ENCODE measurements around the gene BCAR3. TPM values are rescaled to one million over a fixed set of nuclear protein-coding genes. Genes with fewer than 3 reads are reported as not detected.

Gene BCAR3
- total RNA-seq, 2 donors from 2014 or later, result 45.2 to 47.7 TPM

DNA sequence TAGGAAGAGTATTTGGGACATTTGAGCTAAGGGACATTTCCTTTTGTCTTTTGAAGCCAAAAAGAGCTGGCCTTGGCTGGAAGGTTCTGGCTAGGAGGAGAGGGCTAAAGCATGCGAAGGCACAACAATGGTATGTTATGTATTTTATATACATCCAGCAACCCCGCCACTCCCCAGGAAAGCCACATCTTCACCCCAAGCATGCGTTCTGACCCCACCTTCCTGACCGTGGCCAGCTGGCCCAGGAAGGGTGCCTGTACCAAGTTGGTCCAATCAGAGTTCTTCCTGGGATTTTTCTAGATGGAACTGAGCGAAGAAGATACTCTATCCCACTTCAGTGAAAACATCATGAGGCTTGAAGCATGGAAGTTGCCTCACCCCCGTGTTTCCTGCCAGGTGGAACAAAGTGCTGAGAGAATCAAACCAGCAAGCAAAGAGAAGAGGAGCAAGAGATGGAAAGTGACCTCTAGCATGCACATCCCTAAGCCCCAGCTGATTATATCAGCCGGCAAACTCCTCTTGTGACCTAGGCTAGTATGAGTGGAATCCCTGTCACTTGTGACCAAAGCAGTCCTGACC lies 82.7 kb downstream of the BCAR3 start:
- Histone ChIP-seq H3K27ac (no peak overlapping the region), H3K27me3 (no peaks in the 10 kb centered on the region), H3K4me3 (no peak overlapping the region), H3K9ac (ENCODE audit: low read depth in 2 of 2, low read length in 2 of 2) (no peak overlapping the region), H3K4me1 (no peaks in the 10 kb centered on the region), H3K36me3 (no peaks in the 10 kb centered on the region), H3K9me3 (no peaks in the 10 kb centered on the region)
- no peak for DNase-seq
- intact Hi-C loops (cut with DNase I), result no loop called here
- TF ChIP-seq, protein P1, sequence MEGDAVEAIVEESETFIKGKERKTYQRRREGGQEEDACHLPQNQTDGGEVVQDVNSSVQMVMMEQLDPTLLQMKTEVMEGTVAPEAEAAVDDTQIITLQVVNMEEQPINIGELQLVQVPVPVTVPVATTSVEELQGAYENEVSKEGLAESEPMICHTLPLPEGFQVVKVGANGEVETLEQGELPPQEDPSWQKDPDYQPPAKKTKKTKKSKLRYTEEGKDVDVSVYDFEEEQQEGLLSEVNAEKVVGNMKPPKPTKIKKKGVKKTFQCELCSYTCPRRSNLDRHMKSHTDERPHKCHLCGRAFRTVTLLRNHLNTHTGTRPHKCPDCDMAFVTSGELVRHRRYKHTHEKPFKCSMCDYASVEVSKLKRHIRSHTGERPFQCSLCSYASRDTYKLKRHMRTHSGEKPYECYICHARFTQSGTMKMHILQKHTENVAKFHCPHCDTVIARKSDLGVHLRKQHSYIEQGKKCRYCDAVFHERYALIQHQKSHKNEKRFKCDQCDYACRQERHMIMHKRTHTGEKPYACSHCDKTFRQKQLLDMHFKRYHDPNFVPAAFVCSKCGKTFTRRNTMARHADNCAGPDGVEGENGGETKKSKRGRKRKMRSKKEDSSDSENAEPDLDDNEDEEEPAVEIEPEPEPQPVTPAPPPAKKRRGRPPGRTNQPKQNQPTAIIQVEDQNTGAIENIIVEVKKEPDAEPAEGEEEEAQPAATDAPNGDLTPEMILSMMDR (IDR thresholded peaks at IDR 0.05), result no peak

DNA sequence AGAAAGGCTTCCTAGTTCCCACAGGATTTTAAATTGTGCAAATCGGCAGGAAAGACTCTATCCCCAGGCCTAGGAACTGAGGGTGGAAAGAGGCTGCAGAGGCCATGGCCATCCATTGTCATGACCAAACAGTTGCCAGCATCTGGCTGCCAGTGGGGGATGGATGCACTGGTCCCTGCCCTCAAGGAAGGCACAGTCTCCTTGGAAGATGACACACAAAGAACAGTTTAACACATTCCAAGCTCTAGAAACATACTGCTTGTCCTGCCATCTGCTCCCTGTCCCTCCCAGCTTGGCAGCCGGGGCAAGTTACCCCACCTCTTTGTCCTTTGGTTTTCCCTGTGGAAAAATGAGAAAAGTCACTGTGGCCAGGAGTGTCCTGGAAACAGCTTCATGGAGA lies 83.2 kb downstream of the BCAR3 start:
- intact Hi-C loops (cut with DNase I), result no loop called here
- no peak for DNase-seq

DNA sequence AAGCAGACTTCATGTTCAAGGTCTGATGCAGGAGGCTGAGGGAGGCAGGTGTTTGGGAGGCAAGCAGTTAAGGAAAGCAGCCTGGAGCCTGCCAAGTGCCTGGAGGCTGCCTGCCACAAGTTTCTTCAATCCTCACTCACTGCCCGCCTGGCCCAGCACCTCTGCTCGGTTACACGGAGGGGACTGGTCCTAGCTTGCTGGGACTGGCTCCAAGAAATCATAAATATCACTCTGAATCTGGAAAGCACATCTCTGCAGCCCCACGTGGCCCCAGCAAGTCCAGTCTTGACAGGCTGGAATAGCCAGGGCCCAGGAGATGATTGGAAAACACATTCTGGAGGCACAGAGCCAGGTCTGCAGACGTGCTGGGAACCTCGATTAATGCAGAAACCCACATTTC lies 83.9 kb downstream of the BCAR3 start:
- Histone ChIP-seq H3K9me3 (no peaks in the 10 kb centered on the region), H3K36me3 (no peaks in the 10 kb centered on the region), H3K27me3 (no peaks in the 10 kb centered on the region), H3K4me1 (no peaks in the 10 kb centered on the region), H3K27ac (no peak overlapping the region), H3K9ac (ENCODE audit: low read depth in 2 of 2, low read length in 2 of 2) (no peak overlapping the region), H3K4me3 (no peak overlapping the region)
- TF ChIP-seq, protein P1 (IDR thresholded peaks at IDR 0.05), result no peak
- intact Hi-C loops (cut with DNase I), result no loop called here
- no peak for DNase-seq

More for the DNA sequence above, 83.2 kb downstream of the BCAR3 start:
- Histone ChIP-seq H3K36me3 (no peaks in the 10 kb centered on the region), H3K27ac (no peak overlapping the region), H3K4me3 (no peak overlapping the region), H3K27me3 (no peaks in the 10 kb centered on the region), H3K4me1 (no peaks in the 10 kb centered on the region), H3K9ac (ENCODE audit: low read depth in 2 of 2, low read length in 2 of 2) (no peak overlapping the region), H3K9me3 (no peaks in the 10 kb centered on the region)
- TF ChIP-seq, protein P1 (IDR thresholded peaks at IDR 0.05), result no peak

DNA sequence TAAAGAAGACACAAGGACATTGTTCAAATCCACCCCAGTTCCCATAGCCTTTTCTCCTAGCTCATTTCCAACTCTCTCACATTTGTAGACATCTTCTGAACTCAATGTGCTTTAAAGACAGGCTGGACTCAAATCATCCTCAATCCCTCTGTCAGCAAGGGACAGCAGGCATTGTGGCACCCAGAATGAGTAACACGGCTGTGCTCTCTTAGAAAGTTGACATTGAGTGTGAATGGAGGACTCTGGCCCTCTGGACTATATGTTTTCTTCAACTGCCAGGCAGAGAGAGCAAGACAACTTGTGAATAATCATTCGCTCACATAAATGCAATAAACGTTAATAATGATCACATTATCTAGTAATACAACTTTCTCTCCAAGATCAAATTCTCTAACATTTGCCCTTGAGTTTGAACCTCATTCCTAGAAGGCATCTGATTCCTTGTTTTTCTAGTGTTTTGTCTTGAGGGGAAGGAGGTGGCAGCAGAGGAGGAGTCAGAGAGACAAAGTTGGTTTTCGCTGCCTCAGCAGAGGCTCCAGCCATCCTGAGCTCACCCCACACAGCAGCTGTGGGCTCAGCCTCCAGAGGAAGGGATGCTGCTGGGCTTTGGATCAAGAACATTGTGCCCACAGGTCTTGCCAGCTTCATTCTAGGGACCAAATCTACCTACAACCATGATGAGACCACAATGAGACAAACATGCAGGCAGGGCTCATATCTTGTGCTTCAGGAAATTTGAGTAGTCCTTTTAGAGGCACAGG lies 85.1 kb downstream of the BCAR3 start:
- no peak overlapping the region for H3K9ac ChIP-seq (ENCODE audit: low read depth in 2 of 2, low read length in 2 of 2)
- no peak overlapping the region for H3K4me3 ChIP-seq
- no peaks in the 10 kb centered on the region for H3K4me1 ChIP-seq
- intact Hi-C loops (cut with DNase I), result no loop called here
- H3K27me3 ChIP-seq, result no peaks in the 10 kb centered on the region
- TF ChIP-seq, protein P1 (IDR thresholded peaks at IDR 0.05), result no peak
- H3K36me3 ChIP-seq, result no peaks in the 10 kb centered on the region
- H3K27ac ChIP-seq, result no peak overlapping the region
- H3K9me3 ChIP-seq, result no peaks in the 10 kb centered on the region
- no peak for DNase-seq

DNA sequence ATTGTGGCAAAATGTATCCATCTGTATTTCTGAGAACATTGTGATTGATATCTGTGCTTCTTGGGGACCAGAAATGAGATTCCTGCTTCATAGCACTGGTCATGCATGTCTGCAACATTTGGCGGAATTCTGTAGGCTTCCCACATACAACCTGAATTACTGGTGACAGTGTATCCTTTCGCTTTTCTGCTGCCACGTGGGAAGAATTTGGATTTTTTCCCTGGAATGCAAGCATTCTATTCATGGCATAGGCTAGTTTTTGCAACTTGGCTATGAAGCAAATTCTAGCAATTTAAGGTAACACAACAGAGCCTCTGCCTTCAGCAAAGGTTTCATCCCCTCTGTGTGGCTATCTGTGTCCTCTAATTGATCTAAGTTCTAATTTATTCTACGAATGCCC lies 85.9 kb downstream of the BCAR3 start:
- DNase-seq, result no peak
- TF ChIP-seq, protein P1 (IDR thresholded peaks at IDR 0.05), result no peak
- Histone ChIP-seq H3K27me3 (no peaks in the 10 kb centered on the region), H3K9me3 (no peaks in the 10 kb centered on the region), H3K4me3 (no peak overlapping the region), H3K27ac (no peak overlapping the region), H3K36me3 (no peaks in the 10 kb centered on the region), H3K9ac (ENCODE audit: low read depth in 2 of 2, low read length in 2 of 2) (no peak overlapping the region), H3K4me1 (no peaks in the 10 kb centered on the region)
- intact Hi-C loops (cut with DNase I), result no loop called here
